ENCODE results near the gene MAZ. TPM values are rescaled to one million over a fixed set of nuclear protein-coding genes. Genes with fewer than 3 reads are reported as not detected.

The MAZ gene
- total and polyA plus RNA-seq, 7 donors: 94.9 to 193 (median 131) TPM

- 64 to 73% (median 72%) methylated on average over 10 of the region's 10 CpGs for WGBS, 3 donors
- DNase-seq (no peak), ATAC-seq (no peak)
- intact Hi-C loops (cut with DNase I): no loop called here
- Histone ChIP-seq H3K36me3 (ENCODE audit: insufficient read depth in 1 of 2, low read depth in 1 of 2) (peaks cover 0 to 34% of the 10 kb centered on the region in 2 donors), H3K4me1 (peaks cover 10% of the 10 kb centered on the region), H3K27ac (no peak overlapping the region), H3K4me3 (no peak overlapping the region), H3K9me3 (no peaks in the 10 kb centered on the region), H3K27me3 (ENCODE audit: insufficient read depth in 3 of 3, low read length in 2 of 3) (no peaks in the 10 kb centered on the region)
- TF ChIP-seq CTCF (IDR thresholded peaks at IDR 0.05): no peak
These were observed 52.0 kb downstream of the MAZ start for GRCh38 chr16:29858149-29858849.

GRCh38 chr16:29858974-29859373 is 52.6 kb downstream of the MAZ start:
- intact Hi-C loops (cut with DNase I): no loop called here

GRCh38 chr16:29860218-29860617 is 53.9 kb downstream of the MAZ start:
- intact Hi-C loops (cut with DNase I): loop anchor here (5.0 kb wide), 3 partner anchors 43 to 147 kb away; partner anchors contain the start of genes PAGR1 (in 1 of the 2) and TAOK2 (in 1 of the 2)
- Histone ChIP-seq H3K36me3 (ENCODE audit: insufficient read depth in 1 of 2, low read depth in 1 of 2) (peaks cover 0 to 34% of the 10 kb centered on the region in 2 donors), H3K4me1 (peaks cover 10% of the 10 kb centered on the region), H3K27me3 (ENCODE audit: insufficient read depth in 3 of 3, low read length in 2 of 3) (no peaks in the 10 kb centered on the region), H3K4me3 (no peak overlapping the region), H3K9me3 (no peaks in the 10 kb centered on the region), H3K27ac (no peak overlapping the region)
- 88 to 90% (median 88%) methylated on average over 9 of the region's 9 CpGs for WGBS, 3 donors
- no peak for TF ChIP-seq CTCF (IDR thresholded peaks at IDR 0.05)
- DNase-seq (no peak), ATAC-seq (no peak)

More at GRCh38 chr16:29858974-29859373, 52.6 kb downstream of the MAZ start:
- Histone ChIP-seq H3K9me3 (no peaks in the 10 kb centered on the region), H3K27me3 (ENCODE audit: insufficient read depth in 3 of 3, low read length in 2 of 3) (no peaks in the 10 kb centered on the region), H3K4me3 (no peak overlapping the region), H3K27ac (no peak overlapping the region), H3K36me3 (ENCODE audit: insufficient read depth in 1 of 2, low read depth in 1 of 2) (peaks cover 0 to 34% of the 10 kb centered on the region in 2 donors), H3K4me1 (peaks cover 10% of the 10 kb centered on the region)
- 91 to 95% (median 92%) methylated on average over 18 to 19 of the region's 19 CpGs for WGBS, 3 donors
- ATAC-seq (no peak), DNase-seq (no peak)
- TF ChIP-seq CTCF (IDR thresholded peaks at IDR 0.05): no peak

Other genes with a start within 250 kb of the MAZ start
- 1 to 10 TPM in 1 of 4 donors, under 1 TPM in 3; 0.54 to 1.5 (median 0.65) TPM for gene SPN, start 143.3 kb upstream of the MAZ start, total RNA-seq
- gene SPN, start 143.3 kb upstream of the MAZ start, polyA plus RNA-seq: under 1 TPM; 0.13 to 0.25 (median 0.22) TPM
- gene QPRT, start 127.3 kb upstream of the MAZ start, total RNA-seq: 1 to 10 TPM; 2.3 to 9.9 (median 3.0) TPM
- gene QPRT, start 127.3 kb upstream of the MAZ start, polyA plus RNA-seq: 1 to 10 TPM in 1 of 3 donors, under 1 TPM in 2; 0.75 to 1.4 (median 0.96) TPM
- under 1 TPM; 0.24 to 0.57 (median 0.46) TPM for gene C16orf54, start 60.5 kb upstream of the MAZ start, total RNA-seq
- gene C16orf54, start 60.5 kb upstream of the MAZ start, polyA plus RNA-seq: under 1 TPM; 0.03 to 0.04 (median 0.03) TPM
- gene ZG16, start 28.3 kb upstream of the MAZ start, total RNA-seq: not detected
- under 1 TPM; 0.01 to 0.03 (median 0.01) TPM for gene ZG16, start 28.3 kb upstream of the MAZ start, polyA plus RNA-seq
- 10 to 100 TPM; 12.6 to 23.8 (median 14.3) TPM for gene KIF22, start 15.8 kb upstream of the MAZ start, total RNA-seq
- 10 to 100 TPM; 13.4 to 15.5 (median 15.5) TPM for gene KIF22, start 15.8 kb upstream of the MAZ start, polyA plus RNA-seq
- 1 to 10 TPM in 1 of 4 donors, under 1 TPM in 3; 0.22 to 1.8 (median 0.75) TPM for gene PRRT2, start 5.7 kb downstream of the MAZ start, total RNA-seq
- gene PRRT2, start 5.7 kb downstream of the MAZ start, polyA plus RNA-seq: under 1 TPM; 0.17 to 0.44 (median 0.18) TPM
- gene PAGR1, start 9.6 kb downstream of the MAZ start, total RNA-seq: 10 to 100 TPM in 3 of 4 donors, 1 to 10 TPM in 1; 9.4 to 14.2 (median 11.0) TPM
- gene PAGR1, start 9.6 kb downstream of the MAZ start, polyA plus RNA-seq: 10 to 100 TPM; 19.8 to 36.8 (median 35.5) TPM
- gene MVP, start 13.9 kb downstream of the MAZ start, total RNA-seq: 10 to 100 TPM; 27.9 to 75.9 (median 51.6) TPM
- 10 to 100 TPM; 17.6 to 34.3 (median 34.1) TPM for gene MVP, start 13.9 kb downstream of the MAZ start, polyA plus RNA-seq
- 10 to 100 TPM; 24.7 to 36.4 (median 32.3) TPM for gene CDIPT, start 56.7 kb downstream of the MAZ start, total RNA-seq
- 10 to 100 TPM; 33.3 to 54.3 (median 38.5) TPM for gene CDIPT, start 56.7 kb downstream of the MAZ start, polyA plus RNA-seq
- gene SEZ6L2, start 93.0 kb downstream of the MAZ start, total RNA-seq: under 1 TPM; 0.17 to 0.86 (median 0.34) TPM
- gene SEZ6L2, start 93.0 kb downstream of the MAZ start, polyA plus RNA-seq: under 1 TPM; 0.05 to 0.23 (median 0.11) TPM
- gene ASPHD1, start 94.0 kb downstream of the MAZ start, total RNA-seq: under 1 TPM in 2 of 4 donors, not detected in 2; 0.17 to 0.23 TPM
- under 1 TPM in 2 of 3 donors, not detected in 1; 0.04 to 0.12 TPM for gene ASPHD1, start 94.0 kb downstream of the MAZ start, polyA plus RNA-seq
- 1 to 10 TPM; 3.3 to 5.4 (median 4.1) TPM for gene KCTD13, start 119.7 kb downstream of the MAZ start, total RNA-seq
- 1 to 10 TPM; 2.2 to 5.4 (median 5.1) TPM for gene KCTD13, start 119.7 kb downstream of the MAZ start, polyA plus RNA-seq
- gene TMEM219, start 155.6 kb downstream of the MAZ start, total RNA-seq: 10 to 100 TPM; 39.6 to 64.5 (median 50.3) TPM
- 10 to 100 TPM; 53.7 to 80.7 (median 60.4) TPM for gene TMEM219, start 155.6 kb downstream of the MAZ start, polyA plus RNA-seq
- gene TAOK2, start 167.3 kb downstream of the MAZ start, total RNA-seq: 10 to 100 TPM; 18.6 to 28.6 (median 22.0) TPM
- 10 to 100 TPM; 15.7 to 30.2 (median 21.8) TPM for gene TAOK2, start 167.3 kb downstream of the MAZ start, polyA plus RNA-seq
- gene HIRIP3, start 189.1 kb downstream of the MAZ start, total RNA-seq: 10 to 100 TPM; 18.9 to 22.0 (median 20.7) TPM
- gene HIRIP3, start 189.1 kb downstream of the MAZ start, polyA plus RNA-seq: 10 to 100 TPM; 18.5 to 62.5 (median 23.1) TPM
- gene INO80E, start 189.7 kb downstream of the MAZ start, total RNA-seq: 10 to 100 TPM; 30.5 to 43.3 (median 34.1) TPM
- gene INO80E, start 189.7 kb downstream of the MAZ start, polyA plus RNA-seq: 10 to 100 TPM; 59.8 to 86.9 (median 77.3) TPM
- under 1 TPM in 2 of 4 donors, not detected in 2; 0.11 to 0.51 TPM for gene DOC2A, start 204.5 kb downstream of the MAZ start, total RNA-seq
- under 1 TPM; 0.13 to 0.20 (median 0.15) TPM for gene DOC2A, start 204.5 kb downstream of the MAZ start, polyA plus RNA-seq
- gene C16orf92, start 216.7 kb downstream of the MAZ start, total RNA-seq: not detected
- not detected for gene C16orf92, start 216.7 kb downstream of the MAZ start, polyA plus RNA-seq
- gene TLCD3B, start 224.7 kb downstream of the MAZ start, total RNA-seq: 1 to 10 TPM in 1 of 4 donors, under 1 TPM in 3; 0.17 to 1.9 (median 0.23) TPM
- under 1 TPM; 0.13 to 0.62 (median 0.17) TPM for gene TLCD3B, start 224.7 kb downstream of the MAZ start, polyA plus RNA-seq